Cardiac muscle cell (in vitro differentiated cells and primary cell): Measurements from ENCODE around the gene KLF2. TPM values are rescaled to one million over a fixed set of nuclear protein-coding genes. Genes with fewer than 3 reads are reported as not detected.

Experiments
- DNase-seq, 2 donors: peaks; one replicate each; pipeline versions ENCODE4 v3.0.0 to v3.0.0-alpha.2; 2010 to 2017; ENCODE audit warnings: low read depth in 1 of 2, low spot score in 1 of 2
- H3K27ac ChIP-seq: fragments of 200-600 bp; sonication (generic); 2 replicates; pipeline ENCODE4 v1.5.1; 2016
- H3K27me3 ChIP-seq: fragments of 200-600 bp; sonication (generic); 2 replicates; pipeline ENCODE4 v1.6.0; 2016; ENCODE audit warnings: control low read depth
- H3K36me3 ChIP-seq: fragments of 200-600 bp; sonication (generic); 2 replicates; pipeline ENCODE4 v1.5.1; 2016; ENCODE audit warnings: control low read depth
- H3K4me1 ChIP-seq: fragments of 200-600 bp; sonication (generic); 2 replicates; pipeline ENCODE4 v1.8.1; 2017; ENCODE audit warnings: low read depth, mild to moderate bottlenecking, mixed run types
- H3K4me3 ChIP-seq: fragments of 200-600 bp; sonication (generic); 2 replicates; pipeline ENCODE4 v1.5.1; 2016; ENCODE audit warnings: mild to moderate bottlenecking
- H3K9me3 ChIP-seq: fragments of 200-600 bp; sonication (generic); 2 replicates; pipeline ENCODE4 v1.5.1; 2017; ENCODE audit warnings: low read depth, mild to moderate bottlenecking, control low read depth
- CTCF ChIP-seq: IDR thresholded peaks from 2 replicates; pipeline ENCODE4 v1.5.1; 2012; ENCODE audit warnings: low read depth, mild to moderate bottlenecking, low read length
- polyA plus RNA-seq: library from polyadenylated mRNA; unstranded; fragments of >200 nt; fragmentation: Nextera tagmentation; extraction: Ambion mirVana; gene quantifications from 2 replicates; pipeline ENCODE4 v1.2.1, GENCODE V29; 2016
- total RNA-seq: library from RNA; depleted of rRNA; stranded (reverse); fragments of >200 nt; gene quantifications from 2 replicates; pipeline ENCODE4 v1.2.3, GENCODE V29; 2016

KLF2 gene
- total and polyA plus RNA-seq, 2 experiments from 2014 or later: 7.8 to 10.9 TPM

GRCh38 chr19:16285769-16286498 is 38.7 kb upstream of the KLF2 start:
- peak; percentile 10 to 53 for DNase-seq
- Histone ChIP-seq H3K4me1 (peaks cover 22% of the 10 kb centered on the region), H3K27ac (peak overlapping the region; percentile 81), H3K27me3 (no peaks in the 10 kb centered on the region), H3K9me3 (no peaks in the 10 kb centered on the region), H3K36me3 (no peaks in the 10 kb centered on the region), H3K4me3 (no peak overlapping the region)
- TF ChIP-seq CTCF: no peak

GRCh38 chr19:16288544-16288943 is 36.1 kb upstream of the KLF2 start:
- H3K36me3 ChIP-seq: no peaks in the 10 kb centered on the region
- TF ChIP-seq CTCF: no peak
- no peak overlapping the region for H3K4me3 ChIP-seq
- DNase-seq: peak in 1 of 2 donors; percentile 38
- no peak overlapping the region for H3K27ac ChIP-seq
- H3K27me3 ChIP-seq: no peaks in the 10 kb centered on the region
- peaks cover 27% of the 10 kb centered on the region for H3K4me1 ChIP-seq
- no peaks in the 10 kb centered on the region for H3K9me3 ChIP-seq

- H3K4me3 ChIP-seq: no peak overlapping the region
- H3K27ac ChIP-seq: no peak overlapping the region
- H3K4me1 ChIP-seq: peaks cover 23% of the 10 kb centered on the region
- no peak for DNase-seq
- TF ChIP-seq CTCF: no peak
- no peaks in the 10 kb centered on the region for H3K9me3 ChIP-seq
- no peaks in the 10 kb centered on the region for H3K27me3 ChIP-seq
- no peaks in the 10 kb centered on the region for H3K36me3 ChIP-seq
These were observed 35.0 kb upstream of the KLF2 start for GRCh38 chr19:16289594-16289993.

GRCh38 chr19:16290692-16291091 is 33.9 kb upstream of the KLF2 start:
- no peak overlapping the region for H3K4me3 ChIP-seq
- TF ChIP-seq CTCF: no peak
- H3K9me3 ChIP-seq: no peaks in the 10 kb centered on the region
- H3K27me3 ChIP-seq: no peaks in the 10 kb centered on the region
- no peaks in the 10 kb centered on the region for H3K36me3 ChIP-seq
- DNase-seq: no peak
- H3K27ac ChIP-seq: no peak overlapping the region
- H3K4me1 ChIP-seq: peaks cover 23% of the 10 kb centered on the region

GRCh38 chr19:16293118-16294091 is 31.2 kb upstream of the KLF2 start:
- no peaks in the 10 kb centered on the region for H3K27me3 ChIP-seq
- peaks cover 11% of the 10 kb centered on the region for H3K4me1 ChIP-seq
- no peaks in the 10 kb centered on the region for H3K9me3 ChIP-seq
- H3K27ac ChIP-seq: peak overlapping the region; percentile 45
- no peak for TF ChIP-seq CTCF
- no peaks in the 10 kb centered on the region for H3K36me3 ChIP-seq
- no peak overlapping the region for H3K4me3 ChIP-seq
- DNase-seq: peak in 1 of 2 donors; percentile 100
